GM19328 (cell line): ENCODE results near the gene SIL1.

Source experiments
- ATAC-seq: cut with Tn5 transposase; IDR thresholded peaks from one replicate; pipeline ENCODE4 v1.9.1; 2021; ENCODE audit warnings: mild to moderate bottlenecking, moderate library complexity; ENCODE audit not compliant: unreplicated experiment

Gene SIL1

GRCh38 chr5:138964647-138965201 lies 233.4 kb downstream of the SIL1 start:
- no peak for ATAC-seq

GRCh38 chr5:138963763-138964371 lies 234.3 kb downstream of the SIL1 start:
- no peak for ATAC-seq

- no peak for ATAC-seq
Observed at GRCh38 chr5:138962614-138963370, 235.4 kb downstream of the SIL1 start.

- no peak for ATAC-seq
Observed at GRCh38 chr5:138961729-138962128, 236.4 kb downstream of the SIL1 start.

- ATAC-seq, result no peak
Observed at GRCh38 chr5:138961221-138961620, 236.9 kb downstream of the SIL1 start.

GRCh38 chr5:138960145-138960692 lies 237.9 kb downstream of the SIL1 start:
- ATAC-seq, result no peak

- ATAC-seq, result no peak
Observed at GRCh38 chr5:138956801-138957200, 241.4 kb downstream of the SIL1 start.

GRCh38 chr5:138955671-138956295 lies 242.4 kb downstream of the SIL1 start:
- ATAC-seq, result no peak

GRCh38 chr5:138955013-138955660 lies 243.0 kb downstream of the SIL1 start:
- no peak for ATAC-seq

GRCh38 chr5:138954257-138955012 lies 243.7 kb downstream of the SIL1 start:
- no peak for ATAC-seq

GRCh38 chr5:138953387-138954256 lies 244.5 kb downstream of the SIL1 start:
- ATAC-seq, result no peak

GRCh38 chr5:138952962-138953361 lies 245.2 kb downstream of the SIL1 start:
- ATAC-seq, result no peak

GRCh38 chr5:138951986-138952735 lies 246.0 kb downstream of the SIL1 start:
- ATAC-seq, result no peak

- ATAC-seq, result no peak
Observed at GRCh38 chr5:138951091-138951985, 246.8 kb downstream of the SIL1 start.

GRCh38 chr5:138950421-138951031 lies 247.6 kb downstream of the SIL1 start:
- ATAC-seq, result no peak

GRCh38 chr5:138949988-138950387 lies 248.2 kb downstream of the SIL1 start:
- ATAC-seq, result no peak

GRCh38 chr5:138949223-138949574 lies 249.0 kb downstream of the SIL1 start:
- ATAC-seq, result no peak
